Endothelial cell of umbilical vein (primary cell): ENCODE results near the gene RPS27L. TPM values are rescaled to one million over a fixed set of nuclear protein-coding genes. Genes with fewer than 3 reads are reported as not detected.

Experiments
- BruUV-seq: library from RNA; stranded (reverse); fragments of 400-500 nt; replicated peaks from 2 replicates; lab custom pipeline; 2021; lab: Mats Ljungman, UMichigan
- CTCF ChIA-PET: fragments of 300-600, 350-600 bp; sonication (Branson Sonifier 250); formaldehyde crosslinking; loops from one replicate; lab custom pipeline; 2021; ENCODE audit warnings: antibody characterized with exemption, inconsistent platforms; lab: Charles Lee
- POLR2A ChIA-PET: fragments of 300-600, 350-600 bp; sonication (Branson Sonifier 250); formaldehyde crosslinking; loops from one replicate; lab custom pipeline; 2021; ENCODE audit warnings: antibody characterized with exemption, inconsistent platforms; lab: Charles Lee
- DNase-seq: peaks from one replicate; pipeline ENCODE4 v3.0.0-alpha.2; 2011; ENCODE audit warnings: low read depth, low spot score
- FAIRE-seq: peaks from 2 replicates; lab custom pipeline; 2011; peaks lifted over from hg19 to GRCh38; lab: Jason Lieb, UNC
- H2AFZ ChIP-seq: 2 replicates; pipeline ENCODE4 v1.6.0; 2012; ENCODE audit warnings: low read depth, low read length, control low read depth, inconsistent platforms
- H3K27ac ChIP-seq: 2 replicates; pipeline ENCODE4 v1.5.1; 2011; ENCODE audit warnings: low read depth, mild to moderate bottlenecking, control low read depth, low read length, moderate library complexity; ENCODE audit not compliant: insufficient read depth
- H3K27me3 ChIP-seq, 2 experiments: 2 replicates each; pipeline versions ENCODE4 v1.6.0 to v1.6.1; 2011; ENCODE audit warnings: low read length in 2 of 2, mixed read lengths in 1 of 2; ENCODE audit not compliant: control insufficient read depth in 2 of 2, insufficient read depth in 2 of 2
- H3K36me3 ChIP-seq, 2 experiments: 2 replicates in 1 of 2; 3 replicates in 1 of 2; pipeline ENCODE4 v1.5.1; 2011; ENCODE audit warnings: low read length in 2 of 2, mild to moderate bottlenecking in 1 of 2, moderate library complexity in 1 of 2; ENCODE audit not compliant: control insufficient read depth in 2 of 2, insufficient read depth in 2 of 2; ENCODE audit errors: extremely low read depth in 1 of 2
- H3K4me1 ChIP-seq: 3 replicates; pipeline ENCODE4 v1.5.1; 2011; ENCODE audit warnings: mild to moderate bottlenecking, low read length; ENCODE audit not compliant: control insufficient read depth, insufficient read depth; ENCODE audit errors: extremely low read depth
- H3K4me2 ChIP-seq: 2 replicates; pipeline ENCODE4 v1.6.1; 2011; ENCODE audit warnings: low read length, control low read depth, mixed read lengths; ENCODE audit not compliant: insufficient read depth
- H3K4me3 ChIP-seq, 3 experiments: fragments of 200-600 bp in 1 of 3; sonication (generic), shearing (Covaris generic) in 1 of 3; replicated peaks in 1 of 3; 2 replicates each; pipeline ENCODE4 v1.5.1; 2011 to 2016; ENCODE audit warnings: control low read depth in 3 of 3, low read length in 3 of 3, mild to moderate bottlenecking in 2 of 3, inconsistent platforms in 1 of 3, low read depth in 1 of 3, moderate library complexity in 1 of 3; ENCODE audit not compliant: insufficient read depth in 1 of 3
- H3K79me2 ChIP-seq: 2 replicates; pipeline ENCODE4 v1.6.0; 2012; ENCODE audit warnings: low read length, inconsistent platforms; ENCODE audit not compliant: control insufficient read depth, insufficient read depth
- H3K9ac ChIP-seq: replicated peaks from 2 replicates; pipeline ENCODE3; 2011; ENCODE audit warnings: low read length, control low read depth; ENCODE audit not compliant: insufficient read depth; ENCODE audit errors: extremely low read depth
- H3K9me1 ChIP-seq: replicated peaks from 3 replicates; pipeline ENCODE4 v1.6.0; 2011; ENCODE audit warnings: mild to moderate bottlenecking, low read length; ENCODE audit not compliant: control insufficient read depth, insufficient read depth; ENCODE audit errors: extremely low read depth
- H3K9me3 ChIP-seq: replicated peaks from 2 replicates; pipeline ENCODE4 v1.5.1; 2012; ENCODE audit warnings: low read length, inconsistent platforms; ENCODE audit not compliant: control insufficient read depth, insufficient read depth
- H4K20me1 ChIP-seq: replicated peaks from 2 replicates; pipeline ENCODE3; 2011; ENCODE audit warnings: mild to moderate bottlenecking, low read length; ENCODE audit not compliant: control insufficient read depth, insufficient read depth; ENCODE audit errors: extremely low read depth
- CTCF ChIP-seq, 2 donors: IDR thresholded peaks; 1 replicate in 1 of 2; 2 replicates in 1 of 2; pipeline ENCODE4 v1.5.1; 2011; ENCODE audit warnings: low read length in 2 of 2, mild to moderate bottlenecking in 2 of 2, moderate library complexity in 2 of 2, control low read depth in 1 of 2, inconsistent platforms in 1 of 2, low read depth in 1 of 2; ENCODE audit not compliant: insufficient read depth in 1 of 2; ENCODE audit errors: extremely low read depth in 1 of 2
- EZH2 ChIP-seq: IDR thresholded peaks from 2 replicates; pipeline ENCODE4 v1.6.1; 2012; ENCODE audit warnings: borderline replicate concordance, low read depth, mild to moderate bottlenecking, moderate library complexity, low read length, inconsistent platforms; ENCODE audit not compliant: severe bottlenecking
- FOS ChIP-seq: IDR thresholded peaks from 2 replicates; pipeline ENCODE4 v1.6.1; 2011; ENCODE audit warnings: mild to moderate bottlenecking, low read length, moderate library complexity, borderline replicate concordance; ENCODE audit not compliant: insufficient read depth
- GATA2 ChIP-seq: IDR thresholded peaks from 2 replicates; pipeline ENCODE4 v1.7.0; 2011; ENCODE audit warnings: low read depth, mild to moderate bottlenecking, moderate library complexity, mixed read lengths, low read length; ENCODE audit not compliant: insufficient read length, insufficient read depth
- JUN ChIP-seq: IDR thresholded peaks from 2 replicates; pipeline ENCODE4 v1.6.1; 2011; ENCODE audit warnings: borderline replicate concordance, low read depth; ENCODE audit not compliant: insufficient read length, insufficient read depth
- MAX ChIP-seq: IDR thresholded peaks from 2 replicates; pipeline ENCODE4 v1.6.1; 2011; ENCODE audit not compliant: insufficient read depth, insufficient read length
- MYC ChIP-seq: IDR thresholded peaks from one replicate; pipeline ENCODE4 v1.6.1; 2011; ENCODE audit warnings: mild to moderate bottlenecking, low read depth, low read length
- POLR2A ChIP-seq: IDR thresholded peaks from 2 replicates; pipeline ENCODE4 v1.6.1; 2012; ENCODE audit warnings: low read depth, mild to moderate bottlenecking, control low read depth, low read length
- POLR2AphosphoS5 ChIP-seq: IDR thresholded peaks from 2 replicates; pipeline ENCODE4 v1.6.1; 2012; ENCODE audit warnings: low read depth, mild to moderate bottlenecking, control low read depth, low read length, moderate library complexity; ENCODE audit not compliant: insufficient read depth
- dilution Hi-C: fragments of 300-500 bp; cut with MboI; formaldehyde crosslinking; loops from one replicate; pipeline ENCODE4 v1.15.0; 2019; ENCODE audit warnings: low sequenced_read_pairs; ENCODE audit not compliant: extremely low pct_ligation_motif_present
- intact Hi-C: fragments of 100-400 bp; cut with micrococcal nuclease; formaldehyde crosslinking; loops from one replicate; pipeline ENCODE4 v1.10.0; 2022
- polyA plus RNA-seq, 4 experiments: library from polyadenylated mRNA; depleted of rRNA in 3 of 4; stranded (reverse) in 3 of 4; unstranded in 1 of 4; fragments of >200 nt; gene quantifications; 2 replicates each; pipeline versions ENCODE4 v1.2.1 to v1.2.3, GENCODE V29; 2011 to 2012; ENCODE audit warnings: missing spikeins in 1 of 4
- total RNA-seq: library from RNA; stranded (reverse); gene quantifications from 2 replicates; pipeline ENCODE4 v1.2.3, GENCODE V29; 2021

RPS27L gene
- total and polyA plus RNA-seq, 2 donors (not counting 3 experiments of a cell fraction or from before 2014, with no cell fraction given), result 163 to 345 TPM

- no peaks in the 10 kb centered on the region for H3K36me3 ChIP-seq
- H3K27me3 ChIP-seq, result no peaks in the 10 kb centered on the region
- ChIA-PET CTCF (interaction anchor here (0.9 to 2.3 kb wide), 6 partner anchors 12 to 213 kb away, joined by 3 to 13 read pairs (median 4); no protein-coding TSS in a partner anchor), POLR2A (no interaction called here)
- BruUV-seq, result TSS peak; percentile 88
- H3K9me3 ChIP-seq, result no peaks in the 10 kb centered on the region
- H3K27ac ChIP-seq, result peak overlapping the region; percentile 58
- dilution Hi-C loops (no loop called here), intact Hi-C loops (loop anchor here (1.0 to 2.0 kb wide), 9 partner anchors 23 to 141 kb away; partner anchors contain the start of genes APH1B, LACTB and RPS27L)
- peak overlapping the region; percentile 91 for H2AFZ ChIP-seq
- H3K9ac ChIP-seq, result peak overlapping the region; percentile 75
- peaks cover 2% of the 10 kb centered on the region for H4K20me1 ChIP-seq
- DNase-seq, result peak; percentile 63
- TF ChIP-seq MAX (no peak), GATA2 (no peak), FOS (no peak), CTCF (IDR thresholded peaks at IDR 0.05; ENCODE audit: extremely low read depth in 1 of 2, insufficient read depth in 1 of 2, low read depth in 1 of 2, low read length in 2 of 2) (no peak), POLR2A (peak; percentile 52), POLR2AphosphoS5 (peak; percentile 17), MYC (no peak), JUN (peak; percentile 28), EZH2 (no peak)
- peak overlapping the region; percentile 94 for H3K4me2 ChIP-seq
- H3K4me3 ChIP-seq, result peak overlapping the region; percentile 62 to 88 (median 74)
- FAIRE-seq, result peak; percentile 75
- no peaks in the 10 kb centered on the region for H3K9me1 ChIP-seq
- peaks cover 57% of the 10 kb centered on the region for H3K79me2 ChIP-seq
- peaks cover 34% of the 10 kb centered on the region for H3K4me1 ChIP-seq
Measured at GRCh38 chr15:63189941-63190768, 32.9 kb upstream of the RPS27L start.
